OCI-LY3 (cell line): ENCODE data around the gene AK1.

Experiments
- EZH2phosphoT487 ChIP-seq: fragments of 200-600 bp; shearing (Covaris generic); IDR thresholded peaks from 2 replicates; pipeline ENCODE4 v1.6.1; 2018; ENCODE audit warnings: antibody characterized with exemption, mixed run types, low read depth
- TF ChIP-seq, protein P1 (sequence below): fragments of 200-600, 300-600 bp; sonication (generic); IDR thresholded peaks from 2 replicates; pipeline ENCODE4 v1.5.1; 2014; ENCODE audit warnings: antibody characterized with exemption, low read length, low read depth

DNA sequence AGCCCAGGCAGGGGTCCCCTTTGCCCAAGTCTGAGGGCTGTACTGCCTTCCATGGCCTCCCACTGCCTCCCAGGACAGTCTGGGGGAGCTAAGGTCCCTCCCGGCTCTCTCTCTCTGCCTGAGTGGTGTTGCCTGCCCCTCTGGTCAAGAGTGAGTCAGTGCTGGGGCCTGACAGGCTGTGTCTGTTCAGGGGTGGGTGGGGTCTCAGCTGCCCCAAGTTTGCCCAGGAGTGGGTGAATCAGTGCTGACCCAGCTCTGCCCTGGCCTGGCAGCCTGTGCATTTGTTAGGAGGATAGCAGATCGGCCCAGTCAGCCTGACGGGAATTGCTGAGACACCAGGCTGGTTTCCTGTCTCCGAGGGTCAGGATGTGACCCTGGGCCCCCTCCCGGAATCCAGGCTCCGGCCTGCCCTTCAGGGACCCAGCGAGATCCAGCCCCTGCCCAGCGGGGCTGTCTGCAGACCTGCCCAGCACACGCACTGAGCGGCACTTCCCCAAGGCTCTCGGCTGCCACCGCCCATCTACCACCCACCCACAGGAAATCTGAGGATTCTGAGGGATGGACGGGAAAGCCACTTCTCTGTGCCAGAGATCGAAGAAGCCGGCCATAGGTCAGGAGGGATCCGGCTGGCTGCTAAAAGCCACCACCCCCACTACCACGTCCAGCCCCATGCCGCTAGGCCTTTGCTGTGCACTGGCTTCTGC, 38.9 kb downstream of the AK1 start:
- TF ChIP-seq, protein P1, sequence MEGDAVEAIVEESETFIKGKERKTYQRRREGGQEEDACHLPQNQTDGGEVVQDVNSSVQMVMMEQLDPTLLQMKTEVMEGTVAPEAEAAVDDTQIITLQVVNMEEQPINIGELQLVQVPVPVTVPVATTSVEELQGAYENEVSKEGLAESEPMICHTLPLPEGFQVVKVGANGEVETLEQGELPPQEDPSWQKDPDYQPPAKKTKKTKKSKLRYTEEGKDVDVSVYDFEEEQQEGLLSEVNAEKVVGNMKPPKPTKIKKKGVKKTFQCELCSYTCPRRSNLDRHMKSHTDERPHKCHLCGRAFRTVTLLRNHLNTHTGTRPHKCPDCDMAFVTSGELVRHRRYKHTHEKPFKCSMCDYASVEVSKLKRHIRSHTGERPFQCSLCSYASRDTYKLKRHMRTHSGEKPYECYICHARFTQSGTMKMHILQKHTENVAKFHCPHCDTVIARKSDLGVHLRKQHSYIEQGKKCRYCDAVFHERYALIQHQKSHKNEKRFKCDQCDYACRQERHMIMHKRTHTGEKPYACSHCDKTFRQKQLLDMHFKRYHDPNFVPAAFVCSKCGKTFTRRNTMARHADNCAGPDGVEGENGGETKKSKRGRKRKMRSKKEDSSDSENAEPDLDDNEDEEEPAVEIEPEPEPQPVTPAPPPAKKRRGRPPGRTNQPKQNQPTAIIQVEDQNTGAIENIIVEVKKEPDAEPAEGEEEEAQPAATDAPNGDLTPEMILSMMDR, result no peak
- no peak for TF ChIP-seq EZH2phosphoT487
